Testis (tissue), 2 donors: Measurements from ENCODE around the gene SMIM43.

ENCODE experiments used
- CTCF ChIP-seq, 3 experiments: fragments of 450-650 bp in 2 of 3; fragments of 200-600 bp in 1 of 3; sonication (generic) in 1 of 3; IDR thresholded peaks; one replicate each; pipeline ENCODE4 v1.5.1; 2016 to 2019; ENCODE audit warnings: antibody characterized with exemption in 3 of 3, mild to moderate bottlenecking in 2 of 3, moderate library complexity in 1 of 3
- POLR2A ChIP-seq: fragments of 450-650 bp; IDR thresholded peaks from one replicate; pipeline ENCODE4 v1.6.1; 2017; ENCODE audit warnings: antibody characterized with exemption, mild to moderate bottlenecking, moderate library complexity

GRCh38 chr4:121726642-121727268 lies 38.2 kb downstream of the SMIM43 start:
- TF ChIP-seq CTCF (IDR thresholded peaks at IDR 0.05) (peak; percentile 38 to 61 (median 51)), POLR2A (no peak)
